Measurements from ENCODE around the gene CREB1. TPM values are rescaled to one million over a fixed set of nuclear protein-coding genes. Genes with fewer than 3 reads are reported as not detected.

The CREB1 gene
- total and polyA plus RNA-seq, 9 of the 15 experiments (the other 6 are each of a cell fraction or from before 2014, with no cell fraction given), result 8.9 to 51.3 (median 19.5) TPM

DNA sequence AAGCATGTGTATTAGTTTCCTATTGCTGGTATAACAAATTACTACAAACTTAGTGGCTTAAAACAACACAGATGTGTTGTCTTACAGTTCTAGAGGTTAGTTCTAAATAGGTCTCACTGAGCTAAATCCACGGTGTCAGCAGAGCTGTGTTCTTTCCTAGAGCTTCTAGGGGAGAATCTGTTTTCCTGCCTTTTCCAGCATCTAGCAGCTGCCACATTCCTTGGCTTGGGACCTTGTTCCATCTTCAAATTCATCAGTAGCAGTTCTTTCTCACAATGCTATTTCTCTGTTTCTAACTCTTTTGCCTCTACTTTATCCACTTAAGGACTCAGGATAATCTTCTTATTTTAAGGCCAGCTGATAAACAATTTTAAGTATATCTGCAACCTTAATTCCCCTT is 32.2 kb upstream of the CREB1 start (continued):
- TF ChIP-seq, protein P1, sequence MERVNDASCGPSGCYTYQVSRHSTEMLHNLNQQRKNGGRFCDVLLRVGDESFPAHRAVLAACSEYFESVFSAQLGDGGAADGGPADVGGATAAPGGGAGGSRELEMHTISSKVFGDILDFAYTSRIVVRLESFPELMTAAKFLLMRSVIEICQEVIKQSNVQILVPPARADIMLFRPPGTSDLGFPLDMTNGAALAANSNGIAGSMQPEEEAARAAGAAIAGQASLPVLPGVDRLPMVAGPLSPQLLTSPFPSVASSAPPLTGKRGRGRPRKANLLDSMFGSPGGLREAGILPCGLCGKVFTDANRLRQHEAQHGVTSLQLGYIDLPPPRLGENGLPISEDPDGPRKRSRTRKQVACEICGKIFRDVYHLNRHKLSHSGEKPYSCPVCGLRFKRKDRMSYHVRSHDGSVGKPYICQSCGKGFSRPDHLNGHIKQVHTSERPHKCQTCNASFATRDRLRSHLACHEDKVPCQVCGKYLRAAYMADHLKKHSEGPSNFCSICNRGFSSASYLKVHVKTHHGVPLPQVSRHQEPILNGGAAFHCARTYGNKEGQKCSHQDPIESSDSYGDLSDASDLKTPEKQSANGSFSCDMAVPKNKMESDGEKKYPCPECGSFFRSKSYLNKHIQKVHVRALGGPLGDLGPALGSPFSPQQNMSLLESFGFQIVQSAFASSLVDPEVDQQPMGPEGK (CRISPR knock-in tag; IDR thresholded peaks at IDR 0.05; ENCODE audit: borderline replicate concordance), result no peak
- TF ChIP-seq SMAD4 (CRISPR knock-in tag; conservative IDR thresholded peaks at IDR 0.05), result no peak

DNA sequence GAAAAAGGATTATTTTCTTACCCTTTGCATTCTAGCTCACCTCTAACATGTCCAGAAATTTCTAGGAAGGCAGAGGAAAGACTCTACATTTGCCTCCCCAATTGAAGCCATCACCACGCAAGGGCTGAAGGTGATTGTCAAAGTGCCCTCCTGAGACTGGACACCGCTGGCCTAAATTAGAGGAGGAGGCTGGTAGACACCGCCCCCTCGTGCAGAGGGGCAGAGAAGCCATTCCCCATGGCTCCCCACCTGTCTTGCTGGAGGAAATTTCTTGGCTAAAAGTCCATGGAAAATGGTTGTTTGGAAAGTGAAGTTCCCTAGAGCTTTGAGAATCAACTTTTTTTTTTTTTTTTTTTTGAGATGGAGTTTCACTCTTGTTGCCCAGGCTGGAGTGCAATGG is 31.3 kb upstream of the CREB1 start:
- POLR2A ChIA-PET, result no interaction called here

More for the DNA sequence above, 31.3 kb upstream of the CREB1 start:
- WGBS (ENCODE audit: insufficient coverage, low coverage, missing lambda C conversion rate), result 15% methylated on average over 2 of the region's 4 CpGs
- TF ChIP-seq RAD21 (CRISPR knock-in tag; conservative IDR thresholded peaks at IDR 0.05 in 1 of 2, IDR thresholded peaks at IDR 0.05 in 1 of 2) (peak in 1 of 2 experiments; percentile 9; a peak in 1 of 4 replicates), ELF1 (tag; IDR thresholded peaks at IDR 0.05) (no peak)
- TF ChIP-seq, protein P2, sequence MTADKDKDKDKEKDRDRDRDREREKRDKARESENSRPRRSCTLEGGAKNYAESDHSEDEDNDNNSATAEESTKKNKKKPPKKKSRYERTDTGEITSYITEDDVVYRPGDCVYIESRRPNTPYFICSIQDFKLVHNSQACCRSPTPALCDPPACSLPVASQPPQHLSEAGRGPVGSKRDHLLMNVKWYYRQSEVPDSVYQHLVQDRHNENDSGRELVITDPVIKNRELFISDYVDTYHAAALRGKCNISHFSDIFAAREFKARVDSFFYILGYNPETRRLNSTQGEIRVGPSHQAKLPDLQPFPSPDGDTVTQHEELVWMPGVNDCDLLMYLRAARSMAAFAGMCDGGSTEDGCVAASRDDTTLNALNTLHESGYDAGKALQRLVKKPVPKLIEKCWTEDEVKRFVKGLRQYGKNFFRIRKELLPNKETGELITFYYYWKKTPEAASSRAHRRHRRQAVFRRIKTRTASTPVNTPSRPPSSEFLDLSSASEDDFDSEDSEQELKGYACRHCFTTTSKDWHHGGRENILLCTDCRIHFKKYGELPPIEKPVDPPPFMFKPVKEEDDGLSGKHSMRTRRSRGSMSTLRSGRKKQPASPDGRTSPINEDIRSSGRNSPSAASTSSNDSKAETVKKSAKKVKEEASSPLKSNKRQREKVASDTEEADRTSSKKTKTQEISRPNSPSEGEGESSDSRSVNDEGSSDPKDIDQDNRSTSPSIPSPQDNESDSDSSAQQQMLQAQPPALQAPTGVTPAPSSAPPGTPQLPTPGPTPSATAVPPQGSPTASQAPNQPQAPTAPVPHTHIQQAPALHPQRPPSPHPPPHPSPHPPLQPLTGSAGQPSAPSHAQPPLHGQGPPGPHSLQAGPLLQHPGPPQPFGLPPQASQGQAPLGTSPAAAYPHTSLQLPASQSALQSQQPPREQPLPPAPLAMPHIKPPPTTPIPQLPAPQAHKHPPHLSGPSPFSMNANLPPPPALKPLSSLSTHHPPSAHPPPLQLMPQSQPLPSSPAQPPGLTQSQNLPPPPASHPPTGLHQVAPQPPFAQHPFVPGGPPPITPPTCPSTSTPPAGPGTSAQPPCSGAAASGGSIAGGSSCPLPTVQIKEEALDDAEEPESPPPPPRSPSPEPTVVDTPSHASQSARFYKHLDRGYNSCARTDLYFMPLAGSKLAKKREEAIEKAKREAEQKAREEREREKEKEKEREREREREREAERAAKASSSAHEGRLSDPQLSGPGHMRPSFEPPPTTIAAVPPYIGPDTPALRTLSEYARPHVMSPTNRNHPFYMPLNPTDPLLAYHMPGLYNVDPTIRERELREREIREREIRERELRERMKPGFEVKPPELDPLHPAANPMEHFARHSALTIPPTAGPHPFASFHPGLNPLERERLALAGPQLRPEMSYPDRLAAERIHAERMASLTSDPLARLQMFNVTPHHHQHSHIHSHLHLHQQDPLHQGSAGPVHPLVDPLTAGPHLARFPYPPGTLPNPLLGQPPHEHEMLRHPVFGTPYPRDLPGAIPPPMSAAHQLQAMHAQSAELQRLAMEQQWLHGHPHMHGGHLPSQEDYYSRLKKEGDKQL (CRISPR knock-in tag; IDR thresholded peaks at IDR 0.05; ENCODE audit: borderline replicate concordance), result no peak
- TF ChIP-seq, protein P3, sequence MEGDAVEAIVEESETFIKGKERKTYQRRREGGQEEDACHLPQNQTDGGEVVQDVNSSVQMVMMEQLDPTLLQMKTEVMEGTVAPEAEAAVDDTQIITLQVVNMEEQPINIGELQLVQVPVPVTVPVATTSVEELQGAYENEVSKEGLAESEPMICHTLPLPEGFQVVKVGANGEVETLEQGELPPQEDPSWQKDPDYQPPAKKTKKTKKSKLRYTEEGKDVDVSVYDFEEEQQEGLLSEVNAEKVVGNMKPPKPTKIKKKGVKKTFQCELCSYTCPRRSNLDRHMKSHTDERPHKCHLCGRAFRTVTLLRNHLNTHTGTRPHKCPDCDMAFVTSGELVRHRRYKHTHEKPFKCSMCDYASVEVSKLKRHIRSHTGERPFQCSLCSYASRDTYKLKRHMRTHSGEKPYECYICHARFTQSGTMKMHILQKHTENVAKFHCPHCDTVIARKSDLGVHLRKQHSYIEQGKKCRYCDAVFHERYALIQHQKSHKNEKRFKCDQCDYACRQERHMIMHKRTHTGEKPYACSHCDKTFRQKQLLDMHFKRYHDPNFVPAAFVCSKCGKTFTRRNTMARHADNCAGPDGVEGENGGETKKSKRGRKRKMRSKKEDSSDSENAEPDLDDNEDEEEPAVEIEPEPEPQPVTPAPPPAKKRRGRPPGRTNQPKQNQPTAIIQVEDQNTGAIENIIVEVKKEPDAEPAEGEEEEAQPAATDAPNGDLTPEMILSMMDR (IDR thresholded peaks at IDR 0.05 in 2 of 3, conservative IDR thresholded peaks at IDR 0.05 in 1 of 3; ENCODE audit: insufficient read depth in 2 of 3, low read depth in 1 of 3, low read length in 3 of 3), result 0 out of 6 replicates have a peak, but pooled peaks of 1 of the 3 experiments have one; percentile 4
- FAIRE-seq, result no peak
- Histone ChIP-seq H3K9ac (ENCODE audit: insufficient read depth in 1 of 2, low read depth in 2 of 2, low read length in 2 of 2) (no peak overlapping the region), H3K79me2 (ENCODE audit: control insufficient read depth, insufficient read depth, low read length) (no peaks in the 10 kb centered on the region), H3K27ac (ENCODE audit: extremely low read depth, low read depth, low read length) (no peak overlapping the region), H4K20me1 (replicated peaks; ENCODE audit: control insufficient read depth, insufficient read depth, low read length) (no peaks in the 10 kb centered on the region), H3K4me3 (no peak overlapping the region), H3K9me1 (ENCODE audit: control insufficient read depth, insufficient read depth, low read length) (no peaks in the 10 kb centered on the region), H3K4me1 (replicated peaks in 1 of 2; ENCODE audit: control insufficient read depth in 2 of 2, insufficient read depth in 2 of 2, low read length in 2 of 2) (peaks cover 2 to 11% of the 10 kb centered on the region in 2 experiments; a peak in 3 of 5 replicates), H3K36me3 (ENCODE audit: control insufficient read depth, insufficient read depth, low read length) (no peaks in the 10 kb centered on the region), H3K4me2 (ENCODE audit: insufficient read depth, low read length) (no peak overlapping the region), H3K9me3 (replicated peaks; ENCODE audit: control insufficient read depth, insufficient read depth, low read depth, low read length) (no peaks in the 10 kb centered on the region), H2AFZ (ENCODE audit: low read depth, low read length) (no peak overlapping the region), H3K27me3 (ENCODE audit: control insufficient read depth in 2 of 2, insufficient read depth in 2 of 2, low read length in 2 of 2) (no peaks in the 10 kb centered on the region)
- in situ Hi-C loops (cut with MboI), result no loop called here
- intact Hi-C loops (cut with micrococcal nuclease), result loop anchor here (10.0 kb wide), 1 partner anchor 126 kb away; the partner anchor contains the start of gene METTL21A
- CTCF ChIA-PET (ENCODE audit: low intra/inter-chr PET ratio), result no interaction called here
- BruUV-seq (replicated peaks), result no TSS peak
- DNase-seq (ENCODE audit: extremely low read depth in 1 of 4, low spot score in 3 of 4), result no peak
- no peak for ATAC-seq

Measured in K562 (cell line).